Measurements from ENCODE around the gene SPATA16. TPM values are rescaled to one million over a fixed set of nuclear protein-coding genes. Genes with fewer than 3 reads are reported as not detected.
"Not testable (repeated sequence)": the region's sequence is repeated elsewhere in the genome, so short reads cannot be mapped to it uniquely, and the experiment has no call there.

Gene SPATA16
- polyA plus RNA-seq, 3 donors: not detected

GRCh38 chr3:172980849-172981248 lies 160.2 kb downstream of the SPATA16 start:
- WGBS, 3 donors: 73 to 83% (median 75%) methylated on average over 8 of the region's 8 CpGs
- no peak overlapping the region for H3K27ac ChIP-seq (ENCODE audit: low read depth, low read length)

GRCh38 chr3:172977696-172978095 lies 163.3 kb downstream of the SPATA16 start:
- H3K27ac ChIP-seq (ENCODE audit: low read depth, low read length): no peak overlapping the region
- 66 to 88% (median 79%) methylated on average over 1 of the region's 1 CpG for WGBS, 3 donors

- 87 to 91% (median 89%) methylated on average over 3 of the region's 3 CpGs for WGBS, 3 donors
Measured at GRCh38 chr3:172974969-172975368, 166.1 kb downstream of the SPATA16 start.

GRCh38 chr3:172973799-172974198 lies 167.2 kb downstream of the SPATA16 start:
- H3K27ac ChIP-seq (ENCODE audit: low read depth, low read length): no peak overlapping the region
- 53 to 77% (median 76%) methylated on average over 2 of the region's 2 CpGs for WGBS, 3 donors

More at GRCh38 chr3:172974969-172975368, 166.1 kb downstream of the SPATA16 start:
- H3K27ac ChIP-seq (ENCODE audit: low read depth, low read length): no peak overlapping the region

GRCh38 chr3:172972717-172973116 lies 168.3 kb downstream of the SPATA16 start:
- no peak overlapping the region for H3K27ac ChIP-seq (ENCODE audit: low read depth, low read length)
- WGBS, 3 donors: 78 to 93% (median 91%) methylated on average over 5 of the region's 5 CpGs

- no peak overlapping the region for H3K27ac ChIP-seq (ENCODE audit: low read depth, low read length)
- 48 to 73% (median 64%) methylated on average over 1 of the region's 1 CpG for WGBS, 3 donors
Measured at GRCh38 chr3:172972067-172972466, 169.0 kb downstream of the SPATA16 start.

GRCh38 chr3:172968646-172969045 lies 172.4 kb downstream of the SPATA16 start:
- WGBS, 3 donors: 60 to 73% (median 62%) methylated on average over 2 of the region's 2 CpGs
- no peak overlapping the region for H3K27ac ChIP-seq (ENCODE audit: low read depth, low read length)

- WGBS, 3 donors: 76 to 78% (median 77%) methylated on average over 2 of the region's 2 CpGs
Measured at GRCh38 chr3:172965256-172965655, 175.8 kb downstream of the SPATA16 start.

GRCh38 chr3:172960626-172961182 lies 180.3 kb downstream of the SPATA16 start:
- WGBS, 3 donors: 71 to 82% (median 74%) methylated on average over 3 of the region's 3 CpGs

More at GRCh38 chr3:172965256-172965655, 175.8 kb downstream of the SPATA16 start:
- no peak overlapping the region for H3K27ac ChIP-seq (ENCODE audit: low read depth, low read length)

GRCh38 chr3:172958565-172958964 lies 182.5 kb downstream of the SPATA16 start:
- no peak overlapping the region for H3K27ac ChIP-seq (ENCODE audit: low read depth, low read length)

More at GRCh38 chr3:172960626-172961182, 180.3 kb downstream of the SPATA16 start:
- H3K27ac ChIP-seq (ENCODE audit: low read depth, low read length): not testable (repeated sequence)

GRCh38 chr3:172953571-172953970 lies 187.5 kb downstream of the SPATA16 start:
- WGBS, 3 donors: 42 to 67% (median 64%) methylated on average over 2 of the region's 2 CpGs
- H3K27ac ChIP-seq (ENCODE audit: low read depth, low read length): no peak overlapping the region

More at GRCh38 chr3:172958565-172958964, 182.5 kb downstream of the SPATA16 start:
- WGBS, 3 donors: 84 to 95% (median 91%) methylated on average over 2 of the region's 2 CpGs

- WGBS, 3 donors: 46 to 56% (median 49%) methylated on average over 2 of the region's 2 CpGs
- no peak overlapping the region for H3K27ac ChIP-seq (ENCODE audit: low read depth, low read length)
Measured at GRCh38 chr3:172951511-172951910, 189.5 kb downstream of the SPATA16 start.

GRCh38 chr3:172946061-172946460 lies 195.0 kb downstream of the SPATA16 start:
- WGBS, 3 donors: 62 to 88% (median 88%) methylated on average over 2 of the region's 2 CpGs
- no peak overlapping the region for H3K27ac ChIP-seq (ENCODE audit: low read depth, low read length)

GRCh38 chr3:172939651-172940293 lies 201.3 kb downstream of the SPATA16 start:
- 88 to 97% (median 91%) methylated on average over 2 of the region's 2 CpGs for WGBS, 3 donors
- no peak overlapping the region for H3K27ac ChIP-seq (ENCODE audit: low read depth, low read length)

GRCh38 chr3:172938788-172939187 lies 202.2 kb downstream of the SPATA16 start:
- WGBS, 3 donors: 50 to 63% (median 57%) methylated on average over 4 of the region's 4 CpGs
- no peak overlapping the region for H3K27ac ChIP-seq (ENCODE audit: low read depth, low read length)

GRCh38 chr3:172931746-172932285 lies 209.2 kb downstream of the SPATA16 start:
- H3K27ac ChIP-seq (ENCODE audit: low read depth, low read length): no peak overlapping the region

GRCh38 chr3:172929451-172929850 lies 211.6 kb downstream of the SPATA16 start:
- no peak overlapping the region for H3K27ac ChIP-seq (ENCODE audit: low read depth, low read length)
- WGBS, 3 donors: 75 to 84% (median 80%) methylated on average over 1 of the region's 1 CpG

GRCh38 chr3:172924546-172924945 lies 216.5 kb downstream of the SPATA16 start:
- WGBS, 3 donors: 91 to 93% (median 93%) methylated on average over 3 of the region's 3 CpGs
- no peak overlapping the region for H3K27ac ChIP-seq (ENCODE audit: low read depth, low read length)

- no peak overlapping the region for H3K27ac ChIP-seq (ENCODE audit: low read depth, low read length)
- WGBS, 3 donors: 78 to 92% (median 78%) methylated on average over 2 of the region's 2 CpGs
Measured at GRCh38 chr3:172919297-172919683, 221.7 kb downstream of the SPATA16 start.

Data from adipose tissue (tissue), 3 donors.